GM18858 (cell line): ENCODE results near the gene LCE3D.
"Not testable (repeated sequence)": the region's sequence is repeated elsewhere in the genome, so short reads cannot be mapped to it uniquely, and the experiment has no call there.

Experiments
- ATAC-seq: cut with Tn5 transposase; IDR thresholded peaks from one replicate; pipeline ENCODE4 v1.9.1; 2021; ENCODE audit not compliant: unreplicated experiment

The LCE3D gene, protein sequence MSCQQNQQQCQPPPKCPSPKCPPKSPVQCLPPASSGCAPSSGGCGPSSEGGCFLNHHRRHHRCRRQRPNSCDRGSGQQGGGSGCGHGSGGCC

GRCh38 chr1:152580433-152580832 is at the start of gene LCE3D:
Gene LCE3D, minus strand, starts transcription at chr1:152580516. Its CDS starts 580 bp downstream, at chr1:152579936.
- ATAC-seq, result no peak

DNA sequence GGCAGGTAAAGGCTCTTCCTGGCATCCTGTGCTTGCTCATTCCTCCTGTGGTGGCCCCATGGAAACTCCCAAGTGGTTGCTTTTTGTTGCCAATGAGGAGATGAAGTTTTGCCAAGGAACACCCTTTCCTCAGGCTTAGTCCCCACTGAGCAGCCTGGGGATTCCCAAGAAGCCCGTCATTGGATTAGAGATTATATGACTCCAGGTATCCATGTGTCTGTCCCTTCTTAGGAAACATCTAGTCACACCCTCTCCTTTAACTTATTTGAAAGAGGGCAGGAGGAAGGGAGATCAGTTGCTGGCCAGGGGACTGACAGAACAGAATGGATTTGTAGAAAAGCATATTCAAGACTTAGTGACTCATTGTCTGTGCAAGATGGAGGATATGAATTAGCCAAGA is 46.4 kb upstream of the LCE3D start:
- ATAC-seq, result no peak

- ATAC-seq, result no peak
These were observed 43.0 kb upstream of the LCE3D start for GRCh38 chr1:152623203-152623844.

DNA sequence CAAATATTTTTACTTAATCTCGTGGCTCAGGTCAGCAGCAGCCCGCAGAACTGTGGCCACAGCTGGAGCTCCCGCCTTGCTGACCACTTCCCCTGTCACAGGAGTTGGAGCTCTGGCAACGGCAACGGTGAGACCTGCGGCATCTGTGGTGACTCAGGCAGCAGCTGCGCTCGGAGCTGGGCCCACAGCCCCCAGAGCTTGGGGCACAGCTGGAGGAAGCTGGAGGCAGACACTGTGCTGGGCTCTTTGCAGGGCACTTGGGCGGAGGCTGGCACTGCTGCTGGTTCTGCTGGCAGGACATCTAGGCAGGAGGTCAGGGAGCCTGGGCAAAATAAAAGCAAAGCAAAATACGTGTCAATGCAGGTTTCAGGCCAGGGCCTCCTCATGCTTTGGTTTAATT is 42.5 kb upstream of the LCE3D start, which contains the start of gene LCE3A:
Gene LCE3A, minus strand, starts transcription at position 301 of the 400 bp plus-strand sequence. Its CDS starts 0 bp downstream, at position 301.
- no peak for ATAC-seq

GRCh38 chr1:152621993-152622392 is 41.7 kb upstream of the LCE3D start:
- no peak for ATAC-seq

- ATAC-seq, result no peak
These were observed 33.2 kb upstream of the LCE3D start, which contains the start of gene LCE3B for GRCh38 chr1:152613511-152613910. Gene LCE3B, plus strand, starts transcription at chr1:152613811. Its CDS starts 0 bp downstream, at chr1:152613811.

DNA sequence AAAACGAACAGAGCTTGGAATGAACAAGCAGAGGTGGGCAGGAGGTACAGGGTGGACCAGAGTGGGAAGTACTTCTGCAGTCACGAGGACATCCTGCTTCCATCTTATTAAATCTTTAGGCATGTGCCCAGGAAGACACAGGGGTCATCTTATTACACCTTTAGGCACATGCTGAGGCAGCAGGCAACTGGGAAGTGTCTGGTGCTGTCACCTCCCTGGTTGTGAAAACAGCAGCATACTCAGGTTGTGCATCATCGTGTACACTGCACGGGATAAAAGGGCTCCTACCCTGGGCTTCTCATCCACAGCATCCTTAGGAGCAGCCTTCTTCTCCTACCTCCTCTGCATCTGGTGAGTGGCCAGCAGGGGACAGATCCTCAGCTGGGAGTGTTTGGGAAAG is 19.6 kb upstream of the LCE3D start, which contains the start of gene LCE3C:
Gene LCE3C, plus strand, starts transcription at position 301 of the 400 bp plus-strand sequence. CDS start 498 bp downstream, outside the sequence.
- ATAC-seq, result no peak

GRCh38 chr1:152596986-152597385 is 16.7 kb upstream of the LCE3D start:
- ATAC-seq, result no peak

DNA sequence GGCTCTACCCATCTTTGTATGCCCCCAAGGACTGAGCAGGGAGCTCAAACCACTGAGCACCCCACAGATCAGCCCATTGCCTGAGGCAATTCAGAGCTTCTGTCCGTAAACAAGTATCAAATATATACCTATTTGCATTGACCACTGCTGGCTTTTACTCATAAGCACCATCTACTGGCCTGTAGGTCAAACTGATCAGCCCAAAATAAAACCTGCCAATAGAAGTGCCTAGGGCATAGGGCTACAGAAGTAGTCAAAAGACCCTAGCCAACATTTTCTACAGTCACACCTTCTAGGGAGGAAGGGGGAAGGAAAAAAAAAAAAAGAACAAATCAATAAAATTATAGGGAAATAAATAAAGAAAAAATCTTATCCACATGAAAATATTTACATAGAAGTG is 5.3 kb upstream of the LCE3D start:
- no peak for ATAC-seq

GRCh38 chr1:152582647-152583046 is 2.3 kb upstream of the LCE3D start:
- ATAC-seq, result no peak

GRCh38 chr1:152579526-152579925 is 790 bp downstream of the LCE3D start:
- ATAC-seq, result not testable (repeated sequence)

- no peak for ATAC-seq
These were observed 3.1 kb downstream of the LCE3D start for GRCh38 chr1:152577168-152577567.

DNA sequence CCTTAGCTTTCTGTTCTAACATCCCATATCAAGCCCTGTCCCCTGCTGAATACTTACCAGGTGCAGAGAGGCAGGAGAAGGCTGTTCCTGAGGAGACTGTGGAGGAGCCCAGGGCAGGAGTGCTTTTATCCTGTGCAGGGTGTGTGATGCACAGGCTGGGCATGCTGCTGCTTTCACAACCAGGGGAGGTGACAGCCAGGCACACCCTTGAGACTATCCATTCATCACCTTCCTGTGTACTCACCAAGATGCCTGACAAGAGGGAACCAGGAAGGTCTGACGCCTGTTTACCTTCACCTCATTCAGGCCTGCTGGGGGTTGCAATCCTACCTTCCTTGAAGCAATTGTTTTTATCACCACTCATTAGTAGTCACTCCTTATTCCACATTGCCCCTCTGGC is 13.6 kb downstream of the LCE3D start, which contains the start of gene LCE3E:
Gene LCE3E, minus strand, starts transcription at position 100 of the 400 bp plus-strand sequence. CDS start 572 bp downstream, outside the sequence.
- no peak for ATAC-seq

- ATAC-seq, result no peak
These were observed 14.6 kb downstream of the LCE3D start for GRCh38 chr1:152565535-152566215.

- ATAC-seq, result no peak
These were observed 15.2 kb downstream of the LCE3D start for GRCh38 chr1:152565115-152565514.

- not testable (repeated sequence) for ATAC-seq
These were observed 32.0 kb downstream of the LCE3D start for GRCh38 chr1:152548358-152548757.

GRCh38 chr1:152546704-152547103 is 33.6 kb downstream of the LCE3D start:
- no peak for ATAC-seq

DNA sequence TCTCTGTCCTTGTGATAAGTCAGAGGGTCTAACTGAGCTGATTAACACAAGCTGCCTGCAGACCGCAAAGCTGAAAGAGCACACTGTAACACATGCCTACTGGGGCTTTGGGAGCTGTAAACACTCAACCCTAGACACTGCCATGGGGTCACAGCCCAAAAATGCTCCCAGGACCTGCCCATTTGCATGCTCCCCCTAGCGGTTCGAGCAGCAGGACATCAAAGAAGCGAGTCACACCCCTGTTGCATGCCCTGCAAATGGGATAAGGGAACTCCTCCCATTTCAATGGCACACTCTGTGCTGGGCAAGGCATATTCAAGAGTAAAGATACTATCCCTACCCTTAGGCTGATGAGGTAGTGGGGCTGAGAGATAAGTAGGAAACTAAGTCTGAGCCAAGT is 36.5 kb downstream of the LCE3D start:
- ATAC-seq, result no peak

GRCh38 chr1:152539901-152540300 is 40.4 kb downstream of the LCE3D start:
- no peak for ATAC-seq

GRCh38 chr1:152537496-152537895 is 42.8 kb downstream of the LCE3D start:
- ATAC-seq, result no peak

DNA sequence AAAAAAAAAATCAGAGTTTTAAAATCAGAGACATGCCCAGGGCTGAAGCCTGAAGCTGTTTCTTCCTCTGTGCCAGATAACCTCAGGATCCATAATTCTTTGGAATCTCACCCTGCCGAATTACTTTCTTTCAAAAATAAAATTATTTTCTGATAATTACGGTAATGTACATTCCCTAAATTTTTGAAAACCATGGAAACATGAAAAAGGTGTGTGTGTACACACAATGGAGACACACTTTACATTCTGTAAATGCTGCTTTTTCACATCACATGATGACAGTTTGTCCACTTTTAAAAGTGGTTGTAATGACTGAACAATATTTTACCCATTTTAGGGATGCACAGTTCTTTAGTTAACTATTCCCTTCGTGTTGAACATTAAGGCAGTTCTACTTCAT is 44.5 kb downstream of the LCE3D start:
- ATAC-seq, result no peak
